PC-3 (cell line): ENCODE measurements around the gene SNX21. TPM values are rescaled to one million over a fixed set of nuclear protein-coding genes. Genes with fewer than 3 reads are reported as not detected.

Experiments
- ATAC-seq: fragments of 200-7000 bp; cut with Tn5 transposase; 2 replicates; pipeline ENCODE4 v1.9.1; 2020; ENCODE audit warnings: mild to moderate bottlenecking, moderate library complexity
- BruUV-seq: library from RNA; stranded (reverse); fragments of 400-500 nt; replicated peaks from 2 replicates; lab custom pipeline; 2021; lab: Mats Ljungman, UMichigan
- CTCF ChIA-PET: fragments of 300-600 bp; sonication (Branson Sonifier 250); formaldehyde crosslinking; loops from one replicate; lab custom pipeline; 2022; ENCODE audit warnings: antibody characterized with exemption; lab: Charles Lee
- POLR2A ChIA-PET: fragments of 300-600 bp; sonication (Branson Sonifier 250); formaldehyde crosslinking; loops from one replicate; lab custom pipeline; 2022; ENCODE audit warnings: antibody characterized with exemption; ENCODE audit not compliant: unreplicated experiment; lab: Charles Lee
- DNase-seq: peaks from one replicate; pipeline ENCODE4 v3.0.0-alpha.2; 2015
- H2AFZ ChIP-seq: fragments of 300-600 bp; sonication (generic); 2 replicates; pipeline ENCODE4 v1.6.0; 2016; ENCODE audit warnings: antibody characterized with exemption, low read length
- H3F3A ChIP-seq: fragments of 300-600 bp; sonication (generic); one replicate; pipeline ENCODE4 v1.6.0; 2017; ENCODE audit warnings: antibody characterized with exemption, low read length, control low read depth, mild to moderate bottlenecking; ENCODE audit not compliant: unreplicated experiment
- H3K27ac ChIP-seq: fragments of 300-600 bp; sonication (generic); 2 replicates; pipeline ENCODE4 v1.5.1; 2016; ENCODE audit warnings: mild to moderate bottlenecking, low read length
- H3K27me3 ChIP-seq: fragments of 300-600 bp; sonication (generic); 2 replicates; pipeline ENCODE4 v1.6.1; 2016; ENCODE audit warnings: low read length, mixed read lengths
- H3K36me3 ChIP-seq: fragments of 300-600 bp; sonication (generic); 2 replicates; pipeline ENCODE4 v1.6.1; 2016; ENCODE audit warnings: low read depth, mixed run types, low read length, mixed read lengths
- H3K4me1 ChIP-seq: fragments of 300-600 bp; sonication (generic); 2 replicates; pipeline ENCODE4 v1.5.1; 2016; ENCODE audit warnings: low read length; ENCODE audit not compliant: insufficient read depth
- H3K4me2 ChIP-seq: fragments of 300-600 bp; sonication (generic); 2 replicates; pipeline ENCODE4 v1.6.0; 2016; ENCODE audit warnings: low read length
- H3K4me3 ChIP-seq: fragments of 300-600 bp; sonication (generic); 2 replicates; pipeline ENCODE4 v1.5.1; 2016; ENCODE audit warnings: mild to moderate bottlenecking, low read length, mixed read lengths
- H3K79me2 ChIP-seq: fragments of 300-600 bp; sonication (generic); 2 replicates; pipeline ENCODE4 v1.6.1; 2017; ENCODE audit warnings: low read length, mixed read lengths
- H3K9ac ChIP-seq: fragments of 300-600 bp; sonication (generic); 2 replicates; pipeline ENCODE4 v1.6.0; 2016; ENCODE audit warnings: mild to moderate bottlenecking, low read length
- H3K9me2 ChIP-seq: fragments of 300-600 bp; sonication (generic); replicated peaks from 2 replicates; pipeline ENCODE4 v1.6.1; 2016; ENCODE audit warnings: mixed run types, low read length, mixed read lengths
- H3K9me3 ChIP-seq: fragments of 300-600 bp; sonication (generic); 2 replicates; pipeline ENCODE4 v1.6.1; 2016; ENCODE audit warnings: low read length, mixed read lengths
- H4K20me1 ChIP-seq: fragments of 300-600 bp; sonication (generic); 2 replicates; pipeline ENCODE4 v1.6.1; 2016; ENCODE audit warnings: low read length, mixed read lengths
- CTCF ChIP-seq: fragments of 300-600 bp; sonication (generic); conservative IDR thresholded peaks from 2 replicates; pipeline ENCODE4 v1.5.1; 2017; ENCODE audit warnings: antibody characterized with exemption, low read depth, mild to moderate bottlenecking, low read length
- EZH2 ChIP-seq: fragments of 300-600 bp; sonication (generic); IDR thresholded peaks from one replicate; pipeline ENCODE4 v1.6.1; 2017; ENCODE audit warnings: antibody characterized with exemption, mild to moderate bottlenecking, low read length; ENCODE audit not compliant: unreplicated experiment
- EZH2phosphoT487 ChIP-seq: fragments of 300-600 bp; sonication (generic); IDR thresholded peaks from 2 replicates; pipeline ENCODE4 v1.6.1; 2018; ENCODE audit warnings: mild to moderate bottlenecking, antibody characterized with exemption, low read length, borderline replicate concordance
- intact Hi-C: fragments of 100-400 bp; cut with micrococcal nuclease; formaldehyde crosslinking; loops from 2 replicates; pipeline ENCODE4 v1.9.0; 2023
- total RNA-seq: library from RNA; depleted of rRNA; stranded (reverse); fragments of >200 nt; gene quantifications from 2 replicates; pipeline ENCODE4 v1.2.3, GENCODE V29; 2014

SNX21 gene
- total RNA-seq, 1 experiment from 2014 or later: 90.1 TPM

- peaks cover 22% of the 10 kb centered on the region for H3K4me1 ChIP-seq
- TF ChIP-seq EZH2phosphoT487 (no peak), CTCF (no peak), EZH2 (no peak)
- ChIA-PET POLR2A (interaction anchor here (0.6 to 0.9 kb wide), 7 partner anchors 14 to 485 kb away, joined by 3 to 7 read pairs (median 3); no protein-coding TSS in a partner anchor), CTCF (interaction anchor here (0.5 kb wide), 1 partner anchor 91 kb away, joined by 3 read pairs; no protein-coding TSS in a partner anchor)
- intact Hi-C loops: loop anchor here (2.0 kb wide), 1 partner anchor 24 kb away; the partner anchor contains the start of genes ACOT8 and ZSWIM3
- no peaks in the 10 kb centered on the region for H4K20me1 ChIP-seq
- H3K27ac ChIP-seq: peak within 1 kb of the TSS; percentile 36
- ATAC-seq (peak; percentile 97), DNase-seq (peak; percentile 100)
- H2AFZ ChIP-seq: peak within 1 kb of the TSS; percentile 79
- H3K4me2 ChIP-seq: peak within 1 kb of the TSS; percentile 100
- H3K4me3 ChIP-seq: peak within 1 kb of the TSS; percentile 96
- BruUV-seq: TSS peak; percentile 79
- H3F3A ChIP-seq: no peaks in the 10 kb centered on the region
- peak within 1 kb of the TSS; percentile 91 for H3K9ac ChIP-seq
- H3K9me2 ChIP-seq: no peaks in the 10 kb centered on the region
- peaks cover 38% of the 10 kb centered on the region for H3K79me2 ChIP-seq
- H3K36me3 ChIP-seq: peaks cover 14% of the 10 kb centered on the region
- no peaks in the 10 kb centered on the region for H3K9me3 ChIP-seq
- no peaks in the 10 kb centered on the region for H3K27me3 ChIP-seq
Observed at GRCh38 chr20:45880988-45881788, 47.6 kb downstream of the SNX21 start, which contains the start of gene ZSWIM1. ZSWIM1 (plus strand) TSS chr20:45881227; CDS start chr20:45882593, 1,366 bp downstream.

- POLR2A ChIA-PET: no interaction called here
- BruUV-seq: no TSS peak
Observed at GRCh38 chr20:45882469-45883099, 49.0 kb downstream of the SNX21 start.

More at GRCh38 chr20:45882469-45883099, 49.0 kb downstream of the SNX21 start:
- no peaks in the 10 kb centered on the region for H3F3A ChIP-seq
- TF ChIP-seq EZH2 (no peak), CTCF (no peak), EZH2phosphoT487 (no peak)
- H3K4me3 ChIP-seq: no peak overlapping the region
- peaks cover 43% of the 10 kb centered on the region for H3K79me2 ChIP-seq
- intact Hi-C loops: no loop called here
- DNase-seq (no peak), ATAC-seq (no peak)
- CTCF ChIA-PET: no interaction called here
- H3K9me2 ChIP-seq: no peaks in the 10 kb centered on the region
- no peak overlapping the region for H3K27ac ChIP-seq
- H3K36me3 ChIP-seq: peaks cover 14% of the 10 kb centered on the region
- no peaks in the 10 kb centered on the region for H3K9me3 ChIP-seq
- H3K4me2 ChIP-seq: no peak overlapping the region
- no peaks in the 10 kb centered on the region for H4K20me1 ChIP-seq
- no peak overlapping the region for H3K9ac ChIP-seq
- H3K27me3 ChIP-seq: no peaks in the 10 kb centered on the region
- peaks cover 22% of the 10 kb centered on the region for H3K4me1 ChIP-seq
- no peak overlapping the region for H2AFZ ChIP-seq
